GM20431 (cell line): Measurements from ENCODE around the gene SAMD5.

Source experiments
- in situ Hi-C: fragments of 300-500 bp; cut with MseI, MboI; formaldehyde crosslinking; loops from one replicate; pipeline ENCODE4 v1.15.0; 2020; ENCODE audit warnings: low sequenced_read_pairs; ENCODE audit not compliant: unreplicated experiment

Gene SAMD5

GRCh38 chr6:147561726-147562125 lies 53.2 kb downstream of the SAMD5 start:
- in situ Hi-C loops: no loop called here

GRCh38 chr6:147563472-147563871 lies 55.0 kb downstream of the SAMD5 start:
- in situ Hi-C loops: no loop called here

GRCh38 chr6:147564556-147564955 lies 56.1 kb downstream of the SAMD5 start:
- in situ Hi-C loops: no loop called here

GRCh38 chr6:147566244-147566898 lies 57.9 kb downstream of the SAMD5 start:
- in situ Hi-C loops: no loop called here

GRCh38 chr6:147567141-147567805 lies 58.8 kb downstream of the SAMD5 start:
- in situ Hi-C loops: no loop called here

GRCh38 chr6:147569788-147570187 lies 61.3 kb downstream of the SAMD5 start:
- in situ Hi-C loops: no loop called here

- in situ Hi-C loops: no loop called here
Measured at GRCh38 chr6:147570681-147571080, 62.2 kb downstream of the SAMD5 start.

GRCh38 chr6:147577488-147577887 lies 69.0 kb downstream of the SAMD5 start:
- in situ Hi-C loops: no loop called here

GRCh38 chr6:147578159-147578558 lies 69.7 kb downstream of the SAMD5 start:
- in situ Hi-C loops: no loop called here

GRCh38 chr6:147578883-147579282 lies 70.4 kb downstream of the SAMD5 start:
- in situ Hi-C loops: no loop called here

GRCh38 chr6:147579667-147580066 lies 71.2 kb downstream of the SAMD5 start:
- in situ Hi-C loops: no loop called here

GRCh38 chr6:147582991-147583390 lies 74.5 kb downstream of the SAMD5 start:
- in situ Hi-C loops: no loop called here

- in situ Hi-C loops: no loop called here
Measured at GRCh38 chr6:147585256-147585655, 76.8 kb downstream of the SAMD5 start.

- in situ Hi-C loops: no loop called here
Measured at GRCh38 chr6:147586044-147586443, 77.6 kb downstream of the SAMD5 start.

- in situ Hi-C loops: no loop called here
Measured at GRCh38 chr6:147587907-147588306, 79.4 kb downstream of the SAMD5 start.

- in situ Hi-C loops: no loop called here
Measured at GRCh38 chr6:147588469-147588868, 80.0 kb downstream of the SAMD5 start.

- in situ Hi-C loops: no loop called here
Measured at GRCh38 chr6:147589739-147590250, 81.3 kb downstream of the SAMD5 start.

- in situ Hi-C loops: no loop called here
Measured at GRCh38 chr6:147595961-147596360, 87.5 kb downstream of the SAMD5 start.

- in situ Hi-C loops: no loop called here
Measured at GRCh38 chr6:147603392-147604081, 95.0 kb downstream of the SAMD5 start.

GRCh38 chr6:147604373-147604772 lies 95.9 kb downstream of the SAMD5 start:
- in situ Hi-C loops: no loop called here

GRCh38 chr6:147611992-147612391 lies 103.5 kb downstream of the SAMD5 start:
- in situ Hi-C loops: no loop called here
